Tongue (tissue), 2 donors: ENCODE data around the gene TRHDE. TPM values are rescaled to one million over a fixed set of nuclear protein-coding genes. Genes with fewer than 3 reads are reported as not detected.

ENCODE experiments used
- DNase-seq: peaks from one replicate; pipeline ENCODE4 v3.0.0-alpha.2; 2015
- total RNA-seq: library from RNA; depleted of rRNA; stranded (reverse); fragments of >200 nt; gene quantifications from one replicate; pipeline ENCODE4 v1.2.3, GENCODE V29; 2014

TRHDE gene
- total RNA-seq, 1 donor from 2014 or later, result 1.8 TPM

DNA sequence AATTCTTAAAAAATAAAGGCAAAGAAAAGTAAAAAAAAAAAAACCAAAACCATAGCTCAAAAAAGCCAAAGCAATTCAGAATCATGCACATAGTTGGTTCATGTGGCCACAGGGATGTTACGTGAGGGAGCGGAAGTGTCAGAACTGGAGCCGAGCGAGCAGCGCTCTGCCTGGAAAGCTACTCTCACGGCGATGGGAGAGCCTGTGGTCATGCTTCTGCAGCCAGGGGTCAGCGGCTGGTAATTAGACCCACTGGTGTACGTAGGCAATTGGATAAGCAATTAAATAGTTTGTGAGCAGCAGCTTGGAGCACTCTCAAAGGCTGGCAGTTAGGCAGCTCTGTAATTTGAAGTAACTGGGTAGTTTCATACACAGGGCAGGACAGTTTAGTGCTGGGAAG, 58.1 kb downstream of the TRHDE start:
- peak; percentile 18 for DNase-seq

DNA sequence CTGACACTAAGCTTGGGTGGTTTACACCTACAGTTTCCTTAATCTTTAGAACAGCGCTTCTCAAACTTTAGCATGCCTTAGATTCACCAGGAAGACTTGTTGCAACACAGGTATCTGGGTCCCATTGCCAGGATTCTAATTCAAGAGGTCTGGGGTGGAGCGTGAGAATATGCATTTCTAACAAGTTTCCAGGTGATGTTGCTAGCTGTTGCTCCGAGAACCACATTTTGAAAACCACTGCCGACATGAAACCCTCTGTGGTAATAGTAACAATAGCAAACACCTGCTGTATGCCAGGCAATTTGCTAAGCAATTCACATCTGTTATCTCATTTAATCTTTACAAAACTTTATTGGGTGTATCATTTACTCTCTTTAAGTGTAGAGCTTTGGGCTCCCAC, 58.6 kb downstream of the TRHDE start:
- no peak for DNase-seq

DNA sequence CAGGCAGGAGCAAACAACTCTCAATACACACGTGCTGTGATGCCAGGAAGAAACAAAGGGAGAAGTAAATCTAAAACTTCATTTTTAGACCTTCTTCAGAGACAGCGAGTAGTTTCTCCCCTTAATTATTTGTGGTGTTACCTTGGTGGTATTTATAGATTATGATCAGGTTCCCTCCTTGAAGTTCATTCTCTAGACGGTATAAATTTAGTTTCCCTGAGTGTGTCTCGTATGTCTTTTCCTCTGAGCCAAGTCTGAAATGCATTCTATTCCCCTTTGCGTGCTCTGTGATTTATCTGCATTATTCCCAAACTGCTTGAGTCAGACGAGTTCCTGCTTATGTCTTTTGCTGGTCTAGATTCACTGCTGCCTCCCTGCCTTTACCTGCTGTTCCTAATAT, 65.2 kb downstream of the TRHDE start:
- no peak for DNase-seq

DNA sequence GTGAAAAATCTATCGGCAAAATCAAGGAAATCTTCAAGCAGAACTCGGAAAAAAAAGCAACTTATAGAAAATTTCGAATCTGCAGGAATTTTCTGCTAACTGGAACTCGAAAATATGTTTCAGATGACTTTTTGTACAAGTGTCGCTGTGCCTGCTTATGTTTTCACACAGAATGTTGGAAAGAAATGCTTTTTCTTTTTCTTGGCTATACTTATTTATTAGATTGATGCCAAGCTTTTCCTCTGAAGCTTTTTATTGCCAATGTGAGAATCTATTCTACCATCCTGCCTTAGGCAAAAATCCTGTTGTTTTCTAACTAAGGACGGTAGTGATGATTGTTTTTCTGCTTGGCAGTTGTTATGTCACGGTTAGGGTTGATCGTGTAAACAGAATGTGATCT, 65.8 kb downstream of the TRHDE start:
- no peak for DNase-seq

DNA sequence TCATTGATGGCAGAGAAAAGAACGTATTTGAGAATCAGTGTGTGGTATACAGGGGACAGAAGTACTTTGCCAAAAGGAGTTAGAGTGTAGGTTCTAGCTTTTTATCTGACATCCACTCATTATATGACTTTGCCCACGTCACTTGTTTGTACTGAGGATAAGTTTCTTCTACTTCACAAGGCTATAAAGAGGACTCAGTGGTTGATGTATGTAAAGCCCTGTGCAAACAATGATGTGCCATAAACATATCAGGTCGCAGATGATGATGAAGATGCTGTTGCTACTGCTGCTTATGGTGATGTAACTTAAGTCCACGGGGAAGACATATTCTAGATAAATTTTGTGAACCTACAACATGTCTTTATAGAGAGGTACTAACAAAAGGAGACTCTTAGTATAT, 66.3 kb downstream of the TRHDE start:
- DNase-seq, result no peak

DNA sequence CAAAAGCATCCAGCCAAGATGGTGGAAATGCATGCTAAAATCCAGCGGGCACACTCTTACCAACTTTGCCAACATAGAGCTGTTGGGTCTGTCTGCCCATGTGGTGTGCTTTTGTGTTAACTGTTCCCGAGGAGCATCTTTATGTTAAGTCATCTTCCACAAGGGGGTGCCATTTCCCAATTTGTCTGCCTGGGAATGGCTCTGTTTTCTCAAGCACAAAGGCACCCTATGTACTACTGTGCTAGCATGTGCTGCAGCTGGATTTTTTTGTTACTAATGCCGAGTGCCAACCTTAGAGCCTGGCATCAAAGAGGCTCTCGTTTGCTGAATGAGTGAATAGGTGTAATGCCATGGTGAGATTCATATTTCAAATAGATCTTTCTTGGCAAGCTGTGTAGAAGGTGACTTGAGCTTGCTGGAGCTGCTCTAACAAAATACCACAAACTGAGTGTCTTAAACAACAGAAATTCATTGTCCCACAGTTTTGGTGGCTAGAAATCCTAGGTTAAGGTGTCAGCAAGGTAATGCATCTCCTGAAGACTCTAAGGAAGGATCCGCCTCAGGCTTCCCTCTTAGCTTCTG, 74.3 kb downstream of the TRHDE start:
- peak; percentile 92 for DNase-seq

DNA sequence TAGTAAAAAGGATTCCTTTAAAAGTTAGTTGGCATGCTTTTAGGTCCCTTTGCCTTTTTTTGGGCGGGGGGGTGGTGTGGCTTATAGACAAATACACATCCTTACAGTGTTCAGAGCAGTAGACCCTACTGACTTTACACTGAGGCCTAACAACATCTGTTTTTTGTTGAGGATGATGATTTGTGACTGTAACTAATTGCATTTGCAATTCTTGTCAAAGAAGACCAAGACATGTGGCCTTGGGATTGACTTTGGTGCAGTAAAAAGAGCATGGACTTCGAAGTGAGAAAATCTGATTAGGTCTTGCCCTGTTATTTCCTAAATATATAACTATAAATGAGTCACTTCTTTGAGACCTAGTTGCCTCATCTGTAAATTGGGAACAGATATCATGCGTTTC, 77.3 kb downstream of the TRHDE start:
- DNase-seq, result no peak

DNA sequence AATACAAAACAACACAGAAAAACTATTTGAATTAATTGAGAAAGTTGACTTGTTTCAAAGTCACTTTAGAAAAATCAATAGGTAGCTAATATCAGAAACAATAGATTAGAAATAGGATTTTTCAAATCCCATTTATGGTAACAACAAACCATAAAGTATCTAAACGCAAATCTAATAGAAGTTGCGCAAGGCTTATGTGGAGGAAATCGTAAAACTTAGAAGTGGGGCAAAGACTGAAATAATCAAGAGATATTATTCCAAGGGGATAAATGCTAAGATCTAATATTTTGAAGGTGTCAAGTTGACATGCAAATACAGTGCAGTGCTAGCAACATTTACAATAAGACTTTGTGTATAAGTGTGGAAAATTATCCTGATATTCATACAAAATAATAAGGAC, 87.2 kb downstream of the TRHDE start:
- no peak for DNase-seq

DNA sequence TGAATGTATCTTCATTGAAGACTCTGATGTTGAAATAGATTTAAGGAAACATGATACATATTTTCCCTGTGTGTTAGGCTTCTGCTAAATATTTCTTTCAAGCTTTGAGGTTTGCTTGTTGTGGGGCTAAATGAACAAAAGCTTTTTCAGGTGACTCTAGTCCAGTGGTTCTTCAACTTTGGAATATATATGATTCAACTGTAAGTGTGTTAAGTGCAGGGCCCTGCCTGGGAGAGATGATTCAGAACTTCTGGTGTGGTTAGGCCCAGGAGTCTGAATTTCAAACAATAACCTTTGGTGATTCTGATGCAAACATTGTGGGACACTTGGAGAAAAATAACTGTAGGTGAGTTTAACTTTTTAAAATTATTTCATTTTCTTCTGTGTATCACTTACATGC, 93.0 kb downstream of the TRHDE start:
- DNase-seq, result no peak

DNA sequence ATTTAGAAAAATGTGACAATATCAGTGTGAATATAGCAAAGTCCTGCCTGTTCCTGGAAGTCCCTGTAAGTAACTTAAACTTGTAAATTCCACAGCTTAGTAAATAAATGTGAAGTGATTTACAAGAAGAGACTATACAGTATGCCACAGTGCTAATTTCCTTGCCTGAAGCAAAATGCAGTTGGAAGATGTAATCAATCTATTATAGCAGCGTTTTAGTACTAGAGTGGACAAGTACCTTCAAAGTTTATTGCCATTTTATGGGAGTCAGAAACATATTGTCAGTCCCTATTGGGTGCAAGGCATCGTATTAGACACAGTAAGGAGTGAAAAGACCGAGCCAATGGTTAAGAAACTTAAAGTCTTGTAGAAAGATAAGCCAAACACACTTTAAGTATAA, 94.1 kb downstream of the TRHDE start:
- no peak for DNase-seq

DNA sequence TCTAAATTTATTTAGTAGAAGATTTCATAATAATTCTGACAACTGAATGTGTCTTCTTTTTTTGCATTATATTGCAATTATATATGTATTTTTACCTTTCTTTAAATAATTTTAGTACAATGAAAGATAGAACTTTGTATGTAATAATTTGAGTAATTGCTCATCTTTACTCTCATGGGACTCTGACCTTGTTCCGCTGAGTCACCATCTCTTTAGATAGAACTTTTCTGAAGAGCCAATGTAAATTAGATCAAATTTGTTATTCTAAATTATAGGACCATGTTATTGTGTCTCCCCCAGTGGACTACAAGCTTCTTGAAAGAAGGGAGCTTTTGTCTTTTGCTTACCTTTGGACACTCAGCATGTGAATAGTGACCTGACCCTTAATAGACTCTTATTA, 96.1 kb downstream of the TRHDE start:
- DNase-seq, result no peak

DNA sequence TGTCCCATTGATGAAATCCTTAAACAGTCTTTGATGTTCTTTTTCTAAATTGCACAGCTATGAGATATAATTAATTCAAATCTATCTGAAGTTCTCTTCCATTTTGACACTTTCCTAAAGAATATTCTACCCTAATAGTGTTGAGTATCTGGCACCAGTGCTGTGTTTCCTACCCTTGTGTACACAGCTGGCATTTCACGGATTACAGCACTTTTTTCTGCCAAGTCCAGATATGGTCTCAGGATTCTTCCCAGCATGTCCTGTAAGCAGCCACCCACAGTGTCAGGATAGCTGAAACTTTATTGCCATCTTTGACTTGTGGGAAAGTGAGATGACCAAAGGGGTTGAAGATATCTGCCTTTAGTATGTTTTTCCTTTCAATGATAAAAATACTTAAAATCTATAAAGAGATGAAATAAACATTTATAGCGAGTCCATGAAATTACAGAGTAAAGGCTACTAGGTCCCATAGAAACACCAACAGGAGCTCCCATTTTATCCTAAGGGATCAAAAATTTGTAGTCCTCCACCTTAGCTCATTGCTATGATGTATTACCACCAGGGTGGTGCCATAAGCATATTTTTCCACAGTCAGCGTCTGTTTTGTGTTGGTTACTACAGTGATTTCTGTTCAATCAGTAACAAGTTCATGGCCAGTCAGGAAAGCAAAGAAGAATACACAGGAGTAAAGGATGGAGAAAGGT, 96.7 kb downstream of the TRHDE start:
- DNase-seq, result peak; percentile 82

DNA sequence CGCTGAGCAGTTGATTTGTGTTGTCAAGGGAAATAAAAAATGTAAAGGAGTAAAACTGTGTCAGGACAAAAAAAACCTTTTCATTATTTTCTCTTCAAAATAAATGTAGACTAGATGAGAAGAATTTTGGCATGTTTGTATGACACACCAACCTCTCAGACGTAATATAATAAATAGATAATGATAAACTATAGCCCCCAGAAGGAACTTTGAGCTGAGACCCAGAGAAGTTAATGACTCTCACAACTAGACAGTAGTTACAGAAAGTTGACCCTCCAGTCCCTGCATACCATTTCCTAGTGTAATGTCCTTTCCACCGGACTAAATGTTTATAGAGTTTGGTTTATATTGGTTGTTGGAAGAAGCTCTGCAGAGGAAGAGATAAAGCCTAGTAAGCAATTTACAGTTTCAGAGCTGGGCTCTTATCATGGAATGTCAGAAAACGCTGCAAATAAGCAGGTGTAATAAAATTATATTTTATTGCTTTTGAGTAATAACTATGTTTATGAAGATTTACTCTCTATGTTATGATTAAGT, 97.3 kb downstream of the TRHDE start:
- no peak for DNase-seq

DNA sequence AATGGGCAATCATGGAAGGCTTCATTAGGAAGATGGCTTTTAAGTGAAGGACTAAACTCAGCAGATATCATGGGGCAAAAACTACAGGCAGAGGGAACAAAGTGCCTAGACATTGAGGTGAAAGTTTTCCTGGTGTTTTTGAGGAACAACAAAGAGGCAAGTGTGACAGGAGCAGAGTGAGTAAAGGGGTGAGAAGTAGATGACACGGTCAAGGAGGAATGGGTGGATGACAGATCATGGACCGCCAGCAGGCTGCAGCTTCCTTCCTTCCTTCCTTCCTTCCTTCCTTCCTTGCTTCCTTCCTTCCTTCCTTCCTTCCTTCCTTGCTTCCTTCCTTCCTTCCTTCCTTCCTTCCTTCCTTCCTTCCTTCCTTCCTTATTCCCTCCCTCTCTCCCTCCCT, 108.3 kb downstream of the TRHDE start:
- DNase-seq, result no peak

DNA sequence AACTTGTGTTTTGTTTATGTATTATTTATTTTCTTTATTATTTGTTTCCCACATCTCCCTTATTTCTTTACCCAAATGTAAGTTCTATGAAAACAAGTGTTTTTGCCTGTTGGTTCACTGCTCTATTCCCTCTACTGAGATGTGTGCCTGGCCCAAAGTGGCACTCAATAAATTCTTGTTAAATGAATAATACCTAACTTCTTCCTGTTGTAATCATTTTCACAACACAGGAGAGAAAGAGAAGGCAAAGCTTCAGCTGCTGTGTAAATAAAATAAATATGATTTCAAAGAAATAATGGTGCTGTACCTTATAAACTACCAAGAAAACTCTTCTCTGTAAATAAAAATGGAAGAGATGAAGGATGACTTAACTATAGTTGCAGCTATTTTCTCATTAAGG, 116.2 kb downstream of the TRHDE start:
- no peak for DNase-seq

DNA sequence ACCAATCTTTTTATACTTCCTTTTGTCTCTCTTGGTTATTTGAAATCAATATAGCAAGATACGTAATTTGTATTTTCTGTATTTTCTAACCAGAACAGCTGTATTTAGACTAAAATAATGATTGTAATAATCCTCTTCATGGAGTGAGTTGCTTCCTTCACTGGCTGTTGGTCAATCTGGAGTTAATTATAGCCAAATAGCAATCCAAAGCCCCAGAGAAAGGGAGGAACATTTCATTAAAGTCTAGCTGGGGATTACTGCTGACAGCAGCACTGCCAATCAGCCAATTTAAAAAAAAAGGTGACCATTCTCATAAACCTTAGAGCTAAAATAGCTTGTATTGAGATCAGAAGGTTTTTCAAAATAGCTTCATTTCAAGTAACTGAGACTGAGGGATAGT, 118.0 kb downstream of the TRHDE start:
- DNase-seq, result no peak

DNA sequence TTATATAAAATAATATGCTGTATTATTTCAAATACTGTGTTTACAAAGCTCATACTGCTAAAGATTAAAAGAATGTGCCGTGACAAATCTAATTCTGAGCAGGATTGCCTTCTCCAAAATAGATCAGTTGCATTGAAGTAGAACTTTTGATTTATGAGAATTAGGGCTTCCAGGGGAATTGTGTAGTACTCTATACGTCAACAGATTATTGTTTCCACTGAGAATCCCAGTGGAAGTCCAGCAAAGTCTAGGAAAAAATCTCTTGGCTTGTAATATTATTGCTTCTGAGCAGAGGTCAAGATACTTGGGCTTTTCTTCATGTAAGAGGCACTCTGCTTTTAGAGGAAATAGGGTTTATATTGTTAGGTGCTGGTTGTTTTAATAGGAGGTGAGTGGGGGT, 133.9 kb downstream of the TRHDE start:
- peak; percentile 45 for DNase-seq

DNA sequence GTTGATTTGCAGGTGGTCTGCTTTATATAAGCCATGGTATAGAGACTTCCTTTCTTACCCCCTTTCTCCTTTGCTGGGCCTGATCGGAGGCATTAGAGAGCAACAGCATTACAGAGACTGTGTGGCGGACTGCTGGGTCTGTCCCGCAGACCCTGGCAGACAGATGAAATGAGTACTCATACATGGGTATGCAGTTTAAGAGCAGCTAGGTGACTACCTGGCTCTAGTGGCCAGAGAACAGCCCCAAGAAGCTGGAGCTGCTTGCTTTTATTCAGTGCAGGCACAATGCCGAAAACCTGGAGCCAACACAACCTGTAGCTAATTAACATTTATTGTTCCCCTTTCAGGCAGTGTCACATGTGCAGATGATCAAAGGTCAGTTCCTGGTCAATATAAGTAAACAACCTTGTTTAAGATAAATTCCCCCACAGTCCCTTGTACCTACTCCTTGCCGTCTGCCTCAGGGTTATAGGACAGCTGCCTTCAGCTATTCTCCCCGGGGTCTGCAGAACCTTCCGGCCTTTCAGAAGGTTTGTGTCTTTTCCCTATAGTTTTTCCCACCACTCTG, 160.0 kb downstream of the TRHDE start:
- DNase-seq, result no peak

DNA sequence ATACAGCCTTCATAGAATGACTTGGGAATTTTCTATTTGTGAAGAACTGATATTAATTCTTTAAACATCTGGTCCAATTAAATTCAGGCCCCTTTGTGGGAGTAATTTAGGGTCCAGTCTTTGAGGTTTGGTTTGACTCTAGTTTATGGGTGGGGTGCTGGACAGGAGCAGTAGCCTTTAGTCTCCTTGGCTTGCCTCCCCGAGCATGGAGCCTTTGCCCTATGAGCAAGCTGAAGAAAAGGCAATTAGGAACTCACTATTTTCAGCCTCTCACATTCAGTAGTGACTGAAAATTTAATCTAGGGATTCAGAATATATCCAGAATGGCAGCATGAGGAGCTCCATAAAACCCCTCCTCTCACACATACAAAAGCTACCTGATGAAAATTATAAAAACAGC, 161.1 kb downstream of the TRHDE start:
- DNase-seq, result no peak

DNA sequence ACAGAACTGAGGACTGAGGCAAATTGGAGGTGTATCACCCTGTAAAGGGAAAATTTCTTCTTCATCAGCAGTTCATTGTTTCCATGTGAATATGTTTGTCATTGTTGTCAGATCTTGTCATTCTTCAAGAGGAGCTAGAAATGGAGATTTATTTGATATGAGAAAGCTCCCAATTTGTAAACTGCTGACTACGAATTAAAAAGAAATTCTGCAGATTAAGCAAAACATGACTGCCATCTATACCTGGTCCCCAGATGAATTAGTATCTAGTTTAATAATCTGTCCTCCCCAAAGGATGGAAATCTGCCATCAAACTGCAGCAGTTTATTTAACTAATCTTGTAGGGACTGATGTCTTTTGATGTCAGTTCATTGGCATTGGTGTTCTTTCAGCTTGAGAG, 162.8 kb downstream of the TRHDE start:
- no peak for DNase-seq

DNA sequence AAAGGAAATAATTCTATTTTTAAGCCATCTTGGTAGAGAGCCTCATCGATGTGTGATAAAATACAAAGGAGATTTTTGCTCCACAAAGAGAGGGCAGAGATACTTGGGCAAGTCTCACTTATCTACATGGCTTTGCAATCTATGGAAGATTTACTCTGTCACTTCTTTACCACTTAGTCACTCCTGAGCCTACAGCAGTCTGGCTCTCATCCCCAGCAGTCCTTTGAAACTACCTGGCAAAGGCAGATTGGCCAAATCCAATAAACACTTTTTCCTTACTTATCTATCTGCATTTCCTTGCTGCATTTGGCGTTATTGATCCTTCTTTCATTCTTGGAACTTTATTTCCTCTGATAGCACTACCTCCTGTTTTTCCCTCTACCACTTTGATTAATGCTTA, 170.0 kb downstream of the TRHDE start:
- no peak for DNase-seq

DNA sequence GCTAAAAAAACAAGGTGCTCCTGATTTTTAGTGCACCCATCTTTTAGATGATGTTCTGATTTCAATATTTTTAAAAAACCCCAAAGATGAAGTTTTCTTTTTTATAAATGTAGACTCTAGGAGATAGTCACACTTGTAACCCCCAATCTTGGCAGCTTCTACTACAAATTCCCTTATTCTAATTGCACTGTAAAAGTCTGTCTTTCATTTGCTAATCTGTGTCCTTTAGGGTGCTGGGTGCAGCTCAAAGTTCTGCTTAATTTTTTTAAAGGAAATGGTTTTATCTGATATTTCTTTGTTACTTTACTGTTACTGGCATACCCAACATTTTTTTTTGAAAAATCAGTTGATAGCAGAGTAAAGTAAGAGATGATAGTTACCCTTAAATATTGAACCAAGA, 172.0 kb downstream of the TRHDE start:
- no peak for DNase-seq

DNA sequence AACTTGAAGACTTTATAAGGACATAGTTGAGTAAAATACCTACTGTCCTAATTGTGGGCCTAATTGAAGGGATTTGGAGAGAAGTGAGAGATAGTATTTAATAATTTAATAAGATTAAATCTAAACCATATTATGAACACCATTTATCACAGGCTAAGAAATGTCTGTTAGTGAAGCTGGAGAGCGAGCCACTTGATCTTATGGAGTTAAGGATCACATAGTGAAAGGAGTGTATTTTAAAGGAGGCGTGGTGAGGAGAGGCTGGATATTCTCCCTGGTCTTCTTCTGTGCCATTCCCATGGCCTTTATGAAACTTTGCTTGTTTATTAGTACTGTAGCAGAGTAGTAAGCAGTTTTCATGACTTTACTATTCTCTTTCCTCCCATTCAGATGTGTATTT, 172.4 kb downstream of the TRHDE start:
- DNase-seq, result no peak

DNA sequence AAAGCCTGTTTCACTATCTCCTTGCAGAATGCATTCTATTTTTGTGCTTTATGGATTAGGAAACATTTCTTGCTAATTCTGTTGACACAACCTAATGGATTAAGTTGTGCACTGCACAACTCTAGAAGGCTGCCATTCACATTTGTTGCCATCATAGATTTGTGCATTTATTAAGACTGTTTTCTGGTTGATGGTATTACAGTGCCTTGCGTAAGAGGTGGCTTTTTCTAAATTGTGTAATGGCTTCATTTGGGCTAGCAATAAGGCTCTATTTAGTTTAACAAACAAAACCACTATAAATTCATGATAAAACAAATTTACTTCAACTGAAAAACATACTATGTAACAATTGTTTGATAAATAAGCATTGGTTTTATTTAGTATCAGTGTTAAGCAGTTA, 175.9 kb downstream of the TRHDE start:
- DNase-seq, result no peak
